NT2/D1 (cell line): ENCODE measurements around the gene GSTCD.

ENCODE experiments used
- SUZ12 ChIP-seq: IDR thresholded peaks from 2 replicates; pipeline ENCODE4 v1.6.1; 2011; ENCODE audit not compliant: insufficient read length, insufficient read depth; ENCODE audit errors: extremely low read depth
- YY1 ChIP-seq: IDR thresholded peaks from 2 replicates; pipeline ENCODE4 v1.6.1; 2011; ENCODE audit not compliant: insufficient read length, insufficient read depth

DNA sequence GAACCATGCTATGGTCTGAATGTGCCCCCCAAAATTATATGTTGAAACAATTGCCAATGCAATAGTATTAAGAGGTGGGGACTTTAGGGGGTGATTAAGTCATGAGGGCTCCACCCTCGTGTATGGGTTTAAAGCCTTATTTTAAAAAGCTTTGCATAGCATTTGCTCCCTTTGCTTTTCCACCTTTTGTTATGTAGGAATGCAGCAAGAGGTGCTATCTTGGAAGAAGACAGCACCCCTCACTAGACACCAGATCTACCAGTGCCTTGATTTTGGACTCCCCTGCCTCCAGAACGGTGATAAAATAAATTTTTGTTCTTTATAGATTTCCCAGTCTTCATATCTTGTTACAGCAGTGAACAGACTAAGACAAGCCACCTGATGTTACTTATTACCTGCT lies 163.4 kb downstream of the GSTCD start:
- TF ChIP-seq YY1 = no peak
- TF ChIP-seq SUZ12 = no peak
